Measurements from ENCODE around the gene LAMA1.

DNA sequence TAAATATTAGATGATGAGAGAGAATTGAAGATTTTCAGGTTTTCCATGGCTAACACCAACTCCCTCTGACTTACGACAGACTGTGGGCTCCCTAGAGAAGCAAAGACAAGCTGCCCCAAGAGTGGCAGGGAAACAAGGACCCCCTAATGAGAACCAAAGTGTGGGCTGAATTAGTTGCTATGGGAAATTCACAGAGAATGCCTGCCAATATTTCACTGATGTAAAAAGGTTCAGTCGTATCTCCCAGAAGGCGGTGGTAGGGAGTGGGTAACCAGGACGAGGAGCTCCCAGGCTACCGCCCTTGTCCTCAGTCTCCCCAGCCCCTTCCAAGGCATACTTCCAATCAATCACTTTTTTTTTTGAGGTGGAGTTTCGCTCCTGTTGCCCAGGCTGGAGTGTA is 113.6 kb downstream of the LAMA1 start:
- TF ChIP-seq POLR2A (IDR thresholded peaks at IDR 0.05) (no peak), EP300 (IDR thresholded peaks at IDR 0.05) (no peak), POLR2AphosphoS5 (IDR thresholded peaks at IDR 0.05) (no peak)
- TF ChIP-seq, protein P1, sequence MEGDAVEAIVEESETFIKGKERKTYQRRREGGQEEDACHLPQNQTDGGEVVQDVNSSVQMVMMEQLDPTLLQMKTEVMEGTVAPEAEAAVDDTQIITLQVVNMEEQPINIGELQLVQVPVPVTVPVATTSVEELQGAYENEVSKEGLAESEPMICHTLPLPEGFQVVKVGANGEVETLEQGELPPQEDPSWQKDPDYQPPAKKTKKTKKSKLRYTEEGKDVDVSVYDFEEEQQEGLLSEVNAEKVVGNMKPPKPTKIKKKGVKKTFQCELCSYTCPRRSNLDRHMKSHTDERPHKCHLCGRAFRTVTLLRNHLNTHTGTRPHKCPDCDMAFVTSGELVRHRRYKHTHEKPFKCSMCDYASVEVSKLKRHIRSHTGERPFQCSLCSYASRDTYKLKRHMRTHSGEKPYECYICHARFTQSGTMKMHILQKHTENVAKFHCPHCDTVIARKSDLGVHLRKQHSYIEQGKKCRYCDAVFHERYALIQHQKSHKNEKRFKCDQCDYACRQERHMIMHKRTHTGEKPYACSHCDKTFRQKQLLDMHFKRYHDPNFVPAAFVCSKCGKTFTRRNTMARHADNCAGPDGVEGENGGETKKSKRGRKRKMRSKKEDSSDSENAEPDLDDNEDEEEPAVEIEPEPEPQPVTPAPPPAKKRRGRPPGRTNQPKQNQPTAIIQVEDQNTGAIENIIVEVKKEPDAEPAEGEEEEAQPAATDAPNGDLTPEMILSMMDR (IDR thresholded peaks at IDR 0.05) = no peak
